ENCODE measurements around the gene RRP12. TPM values are rescaled to one million over a fixed set of nuclear protein-coding genes. Genes with fewer than 3 reads are reported as not detected.
A peak's percentile ranks its signal among the peaks of the same experiment; 100 is the strongest.

Gene RRP12
- total and polyA plus RNA-seq, 9 of the 15 experiments (the other 6 are each of a cell fraction or from before 2014, with no cell fraction given), result 4.6 to 68.2 (median 21.8) TPM

DNA sequence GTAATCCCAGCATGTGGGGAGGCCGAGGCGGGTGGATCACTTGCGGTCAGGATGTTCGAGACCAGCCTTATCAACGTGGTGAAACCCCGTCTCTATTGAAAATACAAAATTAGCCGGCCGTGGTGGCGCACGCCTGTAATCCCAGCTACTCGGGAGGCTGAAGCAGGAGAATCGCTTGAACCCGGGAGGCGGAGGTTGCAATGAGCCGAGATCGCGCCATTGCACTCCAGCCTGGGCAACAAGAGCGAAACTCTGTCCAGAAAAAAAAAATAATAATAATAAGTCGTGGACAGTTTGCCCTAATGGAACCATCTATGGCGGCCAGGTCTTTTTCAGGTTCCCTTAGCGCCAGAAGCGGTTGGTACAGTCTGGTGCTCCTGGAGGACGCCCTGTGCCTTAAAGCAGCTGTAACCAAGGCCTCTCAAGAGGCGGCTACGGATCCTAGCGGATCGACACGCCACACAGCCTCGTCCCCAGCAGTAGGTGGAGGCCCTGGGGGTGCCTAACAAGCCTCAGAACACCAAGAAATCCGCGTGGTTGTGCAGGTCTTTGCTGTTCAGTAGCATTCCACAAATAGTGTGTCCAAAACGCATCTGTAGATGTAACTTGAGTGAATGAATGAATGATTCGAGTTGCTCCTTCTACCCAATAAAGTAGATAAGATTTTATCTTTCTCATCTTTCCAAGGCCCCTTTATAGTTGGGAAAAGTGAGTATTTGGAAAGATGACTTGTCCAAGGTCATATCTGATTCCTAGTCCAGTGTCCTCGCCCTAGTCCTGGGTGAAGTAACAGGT, 25.8 kb upstream of the RRP12 start (continued):
- TF ChIP-seq ZNF24 (IDR thresholded peaks at IDR 0.05) (peak; percentile 81), TEAD1 (CRISPR knock-in tag; IDR thresholded peaks at IDR 0.05) (no peak), SRSF7 (optimal IDR thresholded peaks at IDR 0.05; ENCODE audit: low read depth, low read length) (no peak), BCL6 (CRISPR knock-in tag; IDR thresholded peaks at IDR 0.05) (no peak), ZNF717 (CRISPR knock-in tag; IDR thresholded peaks at IDR 0.05) (no peak), ZNF589 (CRISPR knock-in tag; IDR thresholded peaks at IDR 0.05; ENCODE audit: low read depth) (no peak), SREBF2 (CRISPR knock-in tag; IDR thresholded peaks at IDR 0.05) (no peak), ZNF23 (CRISPR knock-in tag; IDR thresholded peaks at IDR 0.05) (no peak), MCM5 (IDR thresholded peaks at IDR 0.05; ENCODE audit: low read depth) (no peak), ZNF232 (CRISPR knock-in tag; IDR thresholded peaks at IDR 0.05) (no peak), NR1H2 (CRISPR knock-in tag; IDR thresholded peaks at IDR 0.05) (no peak), MYC (IDR thresholded peaks at IDR 0.05; ENCODE audit: low read depth, low read length) (0 out of 2 replicates have a peak, but pooled peaks have one; percentile 8), MYC (CRISPR knock-in tag; IDR thresholded peaks at IDR 0.05; ENCODE audit: borderline replicate concordance, low read depth) (no peak), TAL1 (IDR thresholded peaks at IDR 0.05) (no peak), POLR2AphosphoS5 (IDR thresholded peaks at IDR 0.05; ENCODE audit: control insufficient read depth, insufficient read depth, low read depth, low read length) (0 out of 2 replicates have a peak, but pooled peaks have one; percentile 17), RBM25 (IDR thresholded peaks at IDR 0.05; ENCODE audit: low read depth, low read length, severe bottlenecking) (peak; percentile 9)
- TF ChIP-seq, protein P1, sequence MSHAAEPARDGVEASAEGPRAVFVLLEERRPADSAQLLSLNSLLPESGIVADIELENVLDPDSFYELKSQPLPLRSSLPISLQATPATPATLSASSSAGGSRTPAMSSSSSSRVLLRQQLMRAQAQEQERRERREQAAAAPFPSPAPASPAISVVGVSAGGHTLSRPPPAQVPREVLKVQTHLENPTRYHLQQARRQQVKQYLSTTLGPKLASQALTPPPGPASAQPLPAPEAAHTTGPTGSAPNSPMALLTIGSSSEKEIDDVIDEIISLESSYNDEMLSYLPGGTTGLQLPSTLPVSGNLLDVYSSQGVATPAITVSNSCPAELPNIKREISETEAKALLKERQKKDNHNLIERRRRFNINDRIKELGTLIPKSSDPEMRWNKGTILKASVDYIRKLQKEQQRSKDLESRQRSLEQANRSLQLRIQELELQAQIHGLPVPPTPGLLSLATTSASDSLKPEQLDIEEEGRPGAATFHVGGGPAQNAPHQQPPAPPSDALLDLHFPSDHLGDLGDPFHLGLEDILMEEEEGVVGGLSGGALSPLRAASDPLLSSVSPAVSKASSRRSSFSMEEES (CRISPR knock-in tag; IDR thresholded peaks at IDR 0.05), result no peak
- TF ChIP-seq, protein P2, sequence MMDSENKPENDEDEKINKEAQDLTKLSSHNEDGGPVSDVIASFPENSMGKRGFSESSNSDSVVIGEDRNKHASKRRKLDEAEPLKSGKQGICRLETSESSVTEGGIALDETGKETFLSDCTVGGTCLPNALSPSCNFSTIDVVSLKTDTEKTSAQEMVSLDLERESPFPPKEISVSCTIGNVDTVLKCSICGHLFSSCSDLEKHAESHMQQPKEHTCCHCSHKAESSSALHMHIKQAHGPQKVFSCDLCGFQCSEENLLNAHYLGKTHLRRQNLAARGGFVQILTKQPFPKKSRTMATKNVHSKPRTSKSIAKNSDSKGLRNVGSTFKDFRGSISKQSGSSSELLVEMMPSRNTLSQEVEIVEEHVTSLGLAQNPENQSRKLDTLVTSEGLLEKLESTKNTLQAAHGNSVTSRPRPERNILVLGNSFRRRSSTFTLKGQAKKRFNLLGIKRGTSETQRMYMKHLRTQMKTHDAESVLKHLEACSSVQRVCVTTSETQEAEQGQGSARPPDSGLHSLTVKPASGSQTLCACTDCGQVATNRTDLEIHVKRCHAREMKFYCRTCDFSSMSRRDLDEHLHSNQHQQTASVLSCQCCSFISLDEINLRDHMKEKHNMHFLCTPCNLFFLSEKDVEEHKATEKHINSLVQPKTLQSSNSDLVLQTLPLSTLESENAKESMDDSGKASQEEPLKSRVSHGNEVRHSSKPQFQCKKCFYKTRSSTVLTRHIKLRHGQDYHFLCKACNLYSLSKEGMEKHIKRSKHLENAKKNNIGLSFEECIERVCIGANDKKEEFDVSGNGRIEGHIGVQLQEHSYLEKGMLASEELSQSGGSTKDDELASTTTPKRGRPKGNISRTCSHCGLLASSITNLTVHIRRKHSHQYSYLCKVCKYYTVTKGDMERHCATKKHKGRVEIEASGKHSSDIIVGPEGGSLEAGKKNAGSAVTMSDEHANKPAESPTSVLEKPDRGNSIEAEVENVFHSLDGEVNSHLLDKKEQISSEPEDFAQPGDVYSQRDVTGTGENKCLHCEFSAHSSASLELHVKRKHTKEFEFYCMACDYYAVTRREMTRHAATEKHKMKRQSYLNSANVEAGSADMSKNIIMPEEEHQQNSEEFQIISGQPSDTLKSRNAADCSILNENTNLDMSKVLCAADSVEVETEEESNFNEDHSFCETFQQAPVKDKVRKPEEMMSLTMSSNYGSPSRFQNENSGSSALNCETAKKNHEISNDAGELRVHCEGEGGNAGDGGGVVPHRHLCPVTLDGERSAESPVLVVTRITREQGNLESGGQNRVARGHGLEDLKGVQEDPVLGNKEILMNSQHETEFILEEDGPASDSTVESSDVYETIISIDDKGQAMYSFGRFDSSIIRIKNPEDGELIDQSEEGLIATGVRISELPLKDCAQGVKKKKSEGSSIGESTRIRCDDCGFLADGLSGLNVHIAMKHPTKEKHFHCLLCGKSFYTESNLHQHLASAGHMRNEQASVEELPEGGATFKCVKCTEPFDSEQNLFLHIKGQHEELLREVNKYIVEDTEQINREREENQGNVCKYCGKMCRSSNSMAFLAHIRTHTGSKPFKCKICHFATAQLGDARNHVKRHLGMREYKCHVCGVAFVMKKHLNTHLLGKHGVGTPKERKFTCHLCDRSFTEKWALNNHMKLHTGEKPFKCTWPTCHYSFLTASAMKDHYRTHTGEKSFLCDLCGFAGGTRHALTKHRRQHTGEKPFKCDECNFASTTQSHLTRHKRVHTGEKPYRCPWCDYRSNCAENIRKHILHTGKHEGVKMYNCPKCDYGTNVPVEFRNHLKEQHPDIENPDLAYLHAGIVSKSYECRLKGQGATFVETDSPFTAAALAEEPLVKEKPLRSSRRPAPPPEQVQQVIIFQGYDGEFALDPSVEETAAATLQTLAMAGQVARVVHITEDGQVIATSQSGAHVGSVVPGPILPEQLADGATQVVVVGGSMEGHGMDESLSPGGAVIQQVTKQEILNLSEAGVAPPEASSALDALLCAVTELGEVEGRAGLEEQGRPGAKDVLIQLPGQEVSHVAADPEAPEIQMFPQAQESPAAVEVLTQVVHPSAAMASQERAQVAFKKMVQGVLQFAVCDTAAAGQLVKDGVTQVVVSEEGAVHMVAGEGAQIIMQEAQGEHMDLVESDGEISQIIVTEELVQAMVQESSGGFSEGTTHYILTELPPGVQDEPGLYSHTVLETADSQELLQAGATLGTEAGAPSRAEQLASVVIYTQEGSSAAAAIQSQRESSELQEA (IDR thresholded peaks at IDR 0.05; ENCODE audit: low read depth), result no peak
- TF ChIP-seq, protein P3, sequence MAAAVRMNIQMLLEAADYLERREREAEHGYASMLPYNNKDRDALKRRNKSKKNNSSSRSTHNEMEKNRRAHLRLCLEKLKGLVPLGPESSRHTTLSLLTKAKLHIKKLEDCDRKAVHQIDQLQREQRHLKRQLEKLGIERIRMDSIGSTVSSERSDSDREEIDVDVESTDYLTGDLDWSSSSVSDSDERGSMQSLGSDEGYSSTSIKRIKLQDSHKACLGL (CRISPR knock-in tag; IDR thresholded peaks at IDR 0.05; ENCODE audit: borderline replicate concordance, poor library complexity, severe bottlenecking), result no peak

Data from K562 (cell line).